Lower leg skin (tissue), 4 donors: ENCODE results near the gene RARRES2. TPM values are rescaled to one million over a fixed set of nuclear protein-coding genes. Genes with fewer than 3 reads are reported as not detected.

Source experiments
- DNase-seq, 2 donors: peaks; one replicate each; pipeline ENCODE4 v3.0.0-alpha.2; 2019; ENCODE audit warnings: low spot score in 2 of 2
- H3K4me3 ChIP-seq: fragments of 200-600 bp; sonication (generic); 2 replicates; pipeline ENCODE4 v1.5.1; 2017; ENCODE audit warnings: mild to moderate bottlenecking, low read depth; ENCODE audit not compliant: poor library complexity, severe bottlenecking
- CTCF ChIP-seq, 3 donors: fragments of 450-650 bp; IDR thresholded peaks; one replicate each; pipeline ENCODE4 v1.5.1; 2016; ENCODE audit warnings: antibody characterized with exemption in 3 of 3, mild to moderate bottlenecking in 3 of 3, moderate library complexity in 2 of 3
- POLR2A ChIP-seq, 2 donors: fragments of 450-650 bp; IDR thresholded peaks; one replicate each; pipeline ENCODE4 v1.6.1; 2016 to 2017; ENCODE audit warnings: antibody characterized with exemption in 2 of 2, mild to moderate bottlenecking in 1 of 2, moderate library complexity in 1 of 2
- WGBS, 2 donors: methylation state at CpG; one replicate each; pipeline ENCODE4 v1.1.5; 2018; 5-methylcytosine and 5-hydroxymethylcytosine counted together
- intact Hi-C: fragments of 100-400 bp; cut with DNase I; formaldehyde crosslinking; loops from one replicate; pipeline ENCODE4 v1.15.0; 2023; ENCODE audit warnings: low total_unique reads
- total RNA-seq, 4 donors: library from RNA; depleted of rRNA; stranded (reverse); fragments of >200 nt; gene quantifications; one replicate each; pipeline ENCODE4 v1.1.0, GENCODE V29; 2016

The RARRES2 gene
- total RNA-seq, 4 donors from 2014 or later = 9.8 to 30.0 (median 16.8) TPM

GRCh38 chr7:150361402-150361801 is 20.0 kb upstream of the RARRES2 start:
- no peak overlapping the region for H3K4me3 ChIP-seq
- intact Hi-C loops = no loop called here
- 76 to 79% methylated on average over 7 of the region's 7 CpGs for WGBS, 2 donors
- no peak for TF ChIP-seq CTCF (IDR thresholded peaks at IDR 0.05)
- TF ChIP-seq POLR2A (IDR thresholded peaks at IDR 0.05) = no peak
- DNase-seq = no peak

- no peak overlapping the region for H3K4me3 ChIP-seq
- WGBS, 2 donors = 81 to 90% methylated on average over 5 of the region's 5 CpGs
- TF ChIP-seq CTCF (IDR thresholded peaks at IDR 0.05) = no peak
- TF ChIP-seq POLR2A (IDR thresholded peaks at IDR 0.05) = no peak
- no peak for DNase-seq
- intact Hi-C loops = no loop called here
Measured at GRCh38 chr7:150360363-150361058, 19.1 kb upstream of the RARRES2 start.

- no peak overlapping the region for H3K4me3 ChIP-seq
- DNase-seq = no peak
- intact Hi-C loops = no loop called here
- TF ChIP-seq CTCF (IDR thresholded peaks at IDR 0.05) (no peak), POLR2A (IDR thresholded peaks at IDR 0.05) (no peak)
- WGBS, 2 donors = 92% methylated on average over 2 of the region's 2 CpGs
Measured at GRCh38 chr7:150359622-150360362, 18.4 kb upstream of the RARRES2 start.

GRCh38 chr7:150358988-150359621 is 17.7 kb upstream of the RARRES2 start:
- intact Hi-C loops = no loop called here

GRCh38 chr7:150358433-150358832 is 17.0 kb upstream of the RARRES2 start:
- no peak overlapping the region for H3K4me3 ChIP-seq
- DNase-seq = no peak
- TF ChIP-seq CTCF (IDR thresholded peaks at IDR 0.05) = no peak
- TF ChIP-seq POLR2A (IDR thresholded peaks at IDR 0.05) = no peak
- WGBS, 2 donors = 91 to 92% methylated on average over 4 of the region's 4 CpGs
- intact Hi-C loops = no loop called here

More at GRCh38 chr7:150358988-150359621, 17.7 kb upstream of the RARRES2 start:
- TF ChIP-seq CTCF (IDR thresholded peaks at IDR 0.05) = no peak
- TF ChIP-seq POLR2A (IDR thresholded peaks at IDR 0.05) = no peak
- no peak overlapping the region for H3K4me3 ChIP-seq
- DNase-seq = no peak
- WGBS, 2 donors = 91% methylated on average over 4 of the region's 4 CpGs
